H1 (cell line): ENCODE results near the gene ARRDC1. TPM values are rescaled to one million over a fixed set of nuclear protein-coding genes. Genes with fewer than 3 reads are reported as not detected.

Source experiments
- CTCF ChIA-PET: fragments of 300-600 bp; sonication (Branson Sonifier 250); formaldehyde crosslinking; loops from one replicate; lab custom pipeline; 2021; ENCODE audit not compliant: partially characterized antibody; lab: Charles Lee
- POLR2A ChIA-PET: fragments of 300-600 bp; sonication (Branson Sonifier 250); formaldehyde crosslinking; loops from one replicate; lab custom pipeline; 2021; ENCODE audit warnings: inconsistent platforms; ENCODE audit not compliant: partially characterized antibody; lab: Charles Lee
- DNase-seq, 2 experiments: peaks; one replicate each; pipeline versions ENCODE4 v3.0.0 to v3.0.0-alpha.2; 2010 to 2022; ENCODE audit warnings: low spot score in 2 of 2, low read depth in 1 of 2, mixed read lengths in 1 of 2
- FAIRE-seq: peaks from 2 replicates; lab custom pipeline; 2011; peaks lifted over from hg19 to GRCh38; lab: Jason Lieb, UNC
- H2AFZ ChIP-seq: 2 replicates; pipeline ENCODE4 v1.8.1; 2012; ENCODE audit warnings: low read length, inconsistent platforms
- H2AK5ac ChIP-seq: 2 replicates; pipeline ENCODE4 v1.6.1; 2013; ENCODE audit warnings: low read depth, low read length
- H2BK120ac ChIP-seq: replicated peaks from 2 replicates; pipeline ENCODE3; 2013; ENCODE audit warnings: low read depth, low read length, inconsistent platforms
- H2BK12ac ChIP-seq: 2 replicates; pipeline ENCODE4 v1.6.1; 2013; ENCODE audit warnings: low read depth, low read length
- H2BK15ac ChIP-seq: 2 replicates; pipeline ENCODE4 v1.6.1; 2013; ENCODE audit warnings: low read length
- H2BK20ac ChIP-seq: 2 replicates; pipeline ENCODE4 v1.6.1; 2013; ENCODE audit warnings: low read length
- H2BK5ac ChIP-seq: 2 replicates; pipeline ENCODE4 v1.6.1; 2013; ENCODE audit warnings: low read depth, low read length
- H3K14ac ChIP-seq: 2 replicates; pipeline ENCODE4 v1.6.1; 2013; ENCODE audit warnings: inconsistent platforms; ENCODE audit not compliant: insufficient read length
- H3K18ac ChIP-seq: 2 replicates; pipeline ENCODE4 v1.6.1; 2013; ENCODE audit warnings: low read length; ENCODE audit errors: extremely low read depth
- H3K23ac ChIP-seq: 2 replicates; pipeline ENCODE4 v1.6.1; 2013; ENCODE audit warnings: inconsistent platforms; ENCODE audit not compliant: insufficient read length
- H3K23me2 ChIP-seq: 2 replicates; pipeline ENCODE4 v1.6.1; 2013; ENCODE audit warnings: low read depth, low read length
- H3K27ac ChIP-seq: 2 replicates; pipeline ENCODE4 v1.6.1; 2011; ENCODE audit warnings: low read depth, low read length, inconsistent platforms
- H3K27me3 ChIP-seq, 4 experiments: replicated peaks in 1 of 4; 1 replicate in 1 of 4; 2 replicates in 3 of 4; pipeline versions ENCODE4 v1.6.1 to v1.8.1; 2011 to 2013; ENCODE audit warnings: low read length in 3 of 4, mild to moderate bottlenecking in 3 of 4, inconsistent platforms in 2 of 4, mixed read lengths in 2 of 4, moderate library complexity in 1 of 4; ENCODE audit not compliant: control insufficient read depth in 3 of 4, insufficient read depth in 3 of 4; ENCODE audit errors: extremely low read depth in 1 of 4
- H3K36me3 ChIP-seq, 4 experiments: 2 replicates each; pipeline versions ENCODE4 v1.6.1 to v1.8.1; 2011 to 2013; ENCODE audit warnings: mild to moderate bottlenecking in 4 of 4, low read length in 3 of 4, moderate library complexity in 2 of 4, control low read depth in 1 of 4, inconsistent platforms in 1 of 4; ENCODE audit not compliant: insufficient read depth in 4 of 4, control insufficient read depth in 2 of 4
- H3K4ac ChIP-seq: replicated peaks from 2 replicates; pipeline ENCODE3; 2013; ENCODE audit warnings: low read length, low read depth, mixed read lengths, inconsistent platforms; ENCODE audit not compliant: insufficient read length
- H3K4me1 ChIP-seq, 4 experiments: replicated peaks in 1 of 4; 1 replicate in 1 of 4; 2 replicates in 3 of 4; pipeline versions ENCODE4 v1.6.1 to v1.8.1; 2011 to 2013; ENCODE audit warnings: low read length in 3 of 4, inconsistent platforms in 2 of 4, mixed read lengths in 1 of 4; ENCODE audit not compliant: insufficient read depth in 4 of 4, control insufficient read depth in 3 of 4
- H3K4me2 ChIP-seq, 2 experiments: 2 replicates each; pipeline versions ENCODE4 v1.6.1 to v1.8.1; 2011 to 2013; ENCODE audit warnings: low read depth in 2 of 2, low read length in 2 of 2, control low read depth in 1 of 2, inconsistent platforms in 1 of 2, mild to moderate bottlenecking in 1 of 2; ENCODE audit not compliant: insufficient read depth in 1 of 2
- H3K4me3 ChIP-seq, 4 experiments: fragments of 200-600, 300-600 bp in 1 of 4; sonication (generic), shearing (Covaris generic), sonication (Bioruptor Twin) in 1 of 4; 2 replicates each; pipeline versions ENCODE4 v1.5.1 to v1.8.1; 2011 to 2016; ENCODE audit warnings: low read length in 4 of 4, low read depth in 3 of 4, control low read depth in 2 of 4, inconsistent platforms in 2 of 4, mild to moderate bottlenecking in 2 of 4, mixed read lengths in 1 of 4, moderate library complexity in 1 of 4; ENCODE audit not compliant: insufficient read depth in 2 of 4; ENCODE audit errors: extremely low read depth in 1 of 4
- H3K56ac ChIP-seq: replicated peaks from 2 replicates; pipeline ENCODE3; 2013; ENCODE audit warnings: low read depth, mild to moderate bottlenecking, mixed read lengths, low read length, inconsistent platforms; ENCODE audit not compliant: insufficient read length
- H3K79me1 ChIP-seq: 2 replicates; pipeline ENCODE4 v1.6.1; 2013; ENCODE audit warnings: low read depth, low read length, control low read depth
- H3K79me2 ChIP-seq, 2 experiments: 2 replicates each; pipeline versions ENCODE4 v1.6.1 to v1.8.1; 2012 to 2013; ENCODE audit warnings: low read length in 2 of 2, mild to moderate bottlenecking in 2 of 2, inconsistent platforms in 1 of 2; ENCODE audit not compliant: insufficient read depth in 2 of 2, control insufficient read depth in 1 of 2
- H3K9ac ChIP-seq, 4 experiments: replicated peaks in 1 of 4; 1 replicate in 1 of 4; 2 replicates in 3 of 4; pipeline versions ENCODE4 v1.6.1 to v1.8.1; 2011 to 2013; ENCODE audit warnings: low read depth in 3 of 4, low read length in 3 of 4, control low read depth in 2 of 4, mild to moderate bottlenecking in 2 of 4, moderate library complexity in 2 of 4, inconsistent platforms in 1 of 4; ENCODE audit errors: extremely low read depth in 1 of 4
- H3K9me3 ChIP-seq, 2 experiments: 2 replicates each; pipeline versions ENCODE4 v1.6.1 to v1.8.1; 2012 to 2013; ENCODE audit warnings: mild to moderate bottlenecking in 2 of 2, moderate library complexity in 2 of 2, control low read depth in 1 of 2, inconsistent platforms in 1 of 2, low read depth in 1 of 2, low read length in 1 of 2, mixed read lengths in 1 of 2; ENCODE audit not compliant: insufficient read depth in 2 of 2
- H4K20me1 ChIP-seq, 2 experiments: replicated peaks in 1 of 2; 2 replicates each; pipeline versions ENCODE3 to v1.8.1; 2011 to 2013; ENCODE audit warnings: inconsistent platforms in 2 of 2, low read length in 2 of 2, mild to moderate bottlenecking in 1 of 2; ENCODE audit not compliant: insufficient read depth in 2 of 2, control insufficient read depth in 1 of 2
- H4K5ac ChIP-seq: 2 replicates; pipeline ENCODE4 v1.6.1; 2013; ENCODE audit warnings: low read length, low read depth, mixed read lengths, inconsistent platforms; ENCODE audit not compliant: insufficient read length
- H4K8ac ChIP-seq: 2 replicates; pipeline ENCODE4 v1.8.0; 2013; ENCODE audit warnings: mild to moderate bottlenecking, moderate library complexity, low read length, inconsistent platforms; ENCODE audit not compliant: insufficient read depth; ENCODE audit errors: extremely low read depth
- H4K91ac ChIP-seq: replicated peaks from 2 replicates; pipeline ENCODE3; 2013; ENCODE audit warnings: low read length, mixed read lengths, inconsistent platforms; ENCODE audit not compliant: insufficient read length
- CHD2 ChIP-seq: IDR thresholded peaks from 2 replicates; pipeline ENCODE4 v1.6.1; 2012; ENCODE audit warnings: low read length, improper control_type of control experiment
- FOSL1 ChIP-seq: IDR thresholded peaks from 2 replicates; pipeline ENCODE4 v1.6.1; 2011; ENCODE audit warnings: mild to moderate bottlenecking, low read depth, low read length, moderate library complexity; ENCODE audit not compliant: insufficient read depth
- HDAC6 ChIP-seq: IDR thresholded peaks from one replicate; pipeline ENCODE4 v1.7.1; 2012; ENCODE audit warnings: low read depth, mild to moderate bottlenecking, inconsistent platforms, low read length, moderate library complexity
- KDM1A ChIP-seq: fragments of 200-600, 300-600 bp; sonication (generic); IDR thresholded peaks from 2 replicates; pipeline ENCODE4 v1.7.1; 2016; ENCODE audit warnings: mild to moderate bottlenecking, low read length, borderline replicate concordance
- KDM4A ChIP-seq: IDR thresholded peaks from one replicate; pipeline ENCODE4 v1.7.1; 2012; ENCODE audit warnings: low read depth, mild to moderate bottlenecking, moderate library complexity, low read length, inconsistent platforms; ENCODE audit not compliant: severe bottlenecking
- NANOG ChIP-seq: IDR thresholded peaks from 2 replicates; pipeline ENCODE4 v1.6.1; 2011; ENCODE audit warnings: low read length, low read depth, mild to moderate bottlenecking, inconsistent platforms; ENCODE audit not compliant: insufficient read depth, poor library complexity, severe bottlenecking
- RNF2 ChIP-seq: fragments of 200-900, 300-1000 bp; sonication (generic); IDR thresholded peaks from 2 replicates; pipeline ENCODE4 v1.7.1; 2016; ENCODE audit warnings: borderline replicate concordance, low read depth, mild to moderate bottlenecking, antibody characterized with exemption, low read length; ENCODE audit not compliant: poor library complexity, severe bottlenecking; ENCODE audit errors: missing control alignments
- RXRA ChIP-seq: IDR thresholded peaks from 2 replicates; pipeline ENCODE4 v1.6.1; 2011; ENCODE audit warnings: low read depth, mild to moderate bottlenecking, low read length, moderate library complexity; ENCODE audit not compliant: insufficient read depth
- SP4 ChIP-seq: IDR thresholded peaks from 2 replicates; pipeline ENCODE4 v1.6.1; 2012; ENCODE audit warnings: low read length, inconsistent platforms
- SUZ12 ChIP-seq: fragments of 200-600 bp; sonication (generic); IDR thresholded peaks from 2 replicates; pipeline ENCODE4 v1.6.1; 2012; ENCODE audit warnings: mild to moderate bottlenecking, inconsistent platforms, low read length, moderate library complexity, mixed read lengths
- TEAD4 ChIP-seq: IDR thresholded peaks from 2 replicates; pipeline ENCODE4 v1.6.1; 2012; ENCODE audit warnings: low read depth, low read length, inconsistent platforms, mixed read lengths
- USF2 ChIP-seq: IDR thresholded peaks from 2 replicates; pipeline ENCODE4 v1.6.1; 2011; ENCODE audit warnings: low read length, improper control_type of control experiment
- WGBS, 2 experiments: shearing (Covaris generic) in 1 of 2; methylation state at CpG; one replicate each; pipeline versions ENCODE4 v1.1.6 to v1.1.7; 2013 to 2015; ENCODE audit warnings: low lambda C conversion rate in 2 of 2, mixed read lengths in 2 of 2, inconsistent platforms in 1 of 2, low coverage in 1 of 2, missing lambda C conversion rate in 1 of 2; ENCODE audit not compliant: insufficient replicate concordance in 2 of 2, insufficient coverage in 1 of 2, insufficient read length in 1 of 2; ENCODE audit errors: extremely low coverage in 1 of 2, missing lambda C conversion rate in 1 of 2; 5-methylcytosine and 5-hydroxymethylcytosine counted together
- polyA plus RNA-seq, 7 experiments: library from polyadenylated mRNA; depleted of rRNA in 3 of 7; stranded (reverse) in 5 of 7; unstranded in 2 of 7; fragments of >200 nt in 5 of 7; fragments of 200-250 nt in 2 of 7; gene quantifications; 1 replicate in 5 of 7; 2 replicates in 1 of 7; 4 replicates in 1 of 7; pipeline versions ENCODE4 v1.2.1 to v1.2.3, GENCODE V29; 2011 to 2013; ENCODE audit warnings: missing spikeins in 2 of 7, mixed read lengths in 2 of 7
- total RNA-seq: library from RNA; stranded (reverse); fragmentation: NEBNext Ultra II Directional; extraction: Animal tissue kit (Norgen Biotek cat#: 25700); gene quantifications from 2 replicates; pipeline ENCODE4 v1.2.1, GENCODE V29; 2021

The ARRDC1 gene
- total and polyA plus RNA-seq, 2 of the 8 experiments (the other 6 are each of a cell fraction or from before 2014, with no cell fraction given), result 22.0 to 58.4 TPM

DNA sequence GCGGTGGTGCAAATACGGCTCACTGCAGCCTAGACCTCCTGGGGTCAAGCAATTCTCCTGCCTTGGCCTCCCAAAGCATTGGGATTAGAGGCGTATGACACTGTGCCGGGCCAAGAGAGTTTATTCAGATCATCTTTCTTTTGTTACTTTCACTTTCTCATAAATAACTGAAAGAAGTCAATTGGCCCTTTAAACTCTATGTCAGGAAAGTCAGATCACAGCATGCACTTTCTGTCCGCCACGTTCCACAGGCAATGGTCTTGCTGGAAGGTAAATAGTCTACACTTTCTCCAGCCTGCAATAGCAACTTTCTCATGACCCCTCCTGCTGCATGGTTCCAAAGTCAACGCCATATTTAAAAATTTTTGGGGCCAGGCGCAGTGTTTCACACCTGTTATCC is 6.5 kb upstream of the ARRDC1 start:
- Histone ChIP-seq H3K4me1 (peaks cover 0 to 6% (median under 1%) of the 10 kb centered on the region in 4 experiments; a peak in 1 of 7 replicates), H3K4ac (no peak overlapping the region), H3K4me2 (no peak overlapping the region), H3K27me3 (peaks cover 0 to 2% (median under 1%) of the 10 kb centered on the region in 4 experiments; a peak in 2 of 7 replicates), H3K56ac (no peak overlapping the region), H4K91ac (no peak overlapping the region), H2BK12ac (no peak overlapping the region), H2AK5ac (no peak overlapping the region), H2BK15ac (no peak overlapping the region), H4K20me1 (peaks cover 0 to 4% of the 10 kb centered on the region in 2 experiments), H3K36me3 (no peaks in the 10 kb centered on the region), H3K27ac (no peak overlapping the region), H4K8ac (no peak overlapping the region), H3K23me2 (no peaks in the 10 kb centered on the region), H2BK20ac (no peak overlapping the region), H4K5ac (no peak overlapping the region), H2BK5ac (no peak overlapping the region), H3K79me2 (no peaks in the 10 kb centered on the region), H3K18ac (no peak overlapping the region; the same call in 1 of the 2 replicates), H2AFZ (no peak overlapping the region), H3K14ac (no peak overlapping the region), H3K79me1 (peaks cover 3% of the 10 kb centered on the region; the same call in 1 of the 2 replicates), H3K23ac (no peak overlapping the region), H3K9me3 (no peaks in the 10 kb centered on the region), H3K4me3 (no peak overlapping the region), H3K9ac (no peak overlapping the region), H2BK120ac (no peak overlapping the region)
- DNase-seq, result no peak
- ChIA-PET POLR2A (interaction anchor here (0.8 to 1.6 kb wide), 2 partner anchors 8 to 10 kb away, joined by 3 to 4 read pairs; partner anchors contain the start of gene ZMYND19), CTCF (interaction anchor here (0.7 to 2.1 kb wide), 3 partner anchors 17 to 86 kb away, joined by 3 to 7 read pairs (median 3); no protein-coding TSS in a partner anchor)
- FAIRE-seq, result no peak
- 91% methylated on average over 8 of the region's 8 CpGs; no CpG with 5 or more reads in 1 of the 2 experiments for WGBS, 2 experiments
- TF ChIP-seq FOSL1 (no peak), SUZ12 (no peak), USF2 (no peak), RNF2 (no peak), TEAD4 (no peak), KDM4A (no peak), CHD2 (no peak), SP4 (no peak), NANOG (no peak), HDAC6 (no peak), RXRA (no peak), KDM1A (no peak)
